ENCODE data around the gene WDR33. TPM values are rescaled to one million over a fixed set of nuclear protein-coding genes. Genes with fewer than 3 reads are reported as not detected.

WDR33 gene
- total and polyA plus RNA-seq, 2 of the 13 experiments (the other 11 are each of a cell fraction or from before 2014, with no cell fraction given) = 54.9 to 78.2 TPM

- TF ChIP-seq EP300 (IDR thresholded peaks at IDR 0.05; ENCODE audit: low read depth in 2 of 2, low read length in 2 of 2) = no peak
- peak; percentile 43; the same call in 1 of the 2 replicates for TF ChIP-seq EP300 (CRISPR knock-in tag; IDR thresholded peaks at IDR 0.05; ENCODE audit: borderline replicate concordance)
- TF ChIP-seq ZNF432 (CRISPR knock-in tag; IDR thresholded peaks at IDR 0.05; ENCODE audit: borderline replicate concordance) = no peak
- TF ChIP-seq ZNF782 (CRISPR knock-in tag; IDR thresholded peaks at IDR 0.05; ENCODE audit: borderline replicate concordance) = peak; percentile 97; the same call in 1 of the 2 replicates
- TF ChIP-seq ZSCAN9 (CRISPR knock-in tag; IDR thresholded peaks at IDR 0.05; ENCODE audit: borderline replicate concordance) = peak; percentile 96
- peak; percentile 84 for TF ChIP-seq ZNF275 (CRISPR knock-in tag; IDR thresholded peaks at IDR 0.05; ENCODE audit: borderline replicate concordance)
- TF ChIP-seq TARDBP (CRISPR knock-in tag; IDR thresholded peaks at IDR 0.05) = peak; percentile 97
- TF ChIP-seq HDAC2 (CRISPR knock-in tag; IDR thresholded peaks at IDR 0.05) = peak; percentile 89
- TF ChIP-seq ZZZ3 (CRISPR knock-in tag; IDR thresholded peaks at IDR 0.05; ENCODE audit: borderline replicate concordance) = peak; percentile 84; the same call in 1 of the 2 replicates
- peak; percentile 56; the same call in 1 of the 2 replicates for TF ChIP-seq ETV5 (CRISPR knock-in tag; IDR thresholded peaks at IDR 0.05; ENCODE audit: borderline replicate concordance)
- TF ChIP-seq, protein P1, sequence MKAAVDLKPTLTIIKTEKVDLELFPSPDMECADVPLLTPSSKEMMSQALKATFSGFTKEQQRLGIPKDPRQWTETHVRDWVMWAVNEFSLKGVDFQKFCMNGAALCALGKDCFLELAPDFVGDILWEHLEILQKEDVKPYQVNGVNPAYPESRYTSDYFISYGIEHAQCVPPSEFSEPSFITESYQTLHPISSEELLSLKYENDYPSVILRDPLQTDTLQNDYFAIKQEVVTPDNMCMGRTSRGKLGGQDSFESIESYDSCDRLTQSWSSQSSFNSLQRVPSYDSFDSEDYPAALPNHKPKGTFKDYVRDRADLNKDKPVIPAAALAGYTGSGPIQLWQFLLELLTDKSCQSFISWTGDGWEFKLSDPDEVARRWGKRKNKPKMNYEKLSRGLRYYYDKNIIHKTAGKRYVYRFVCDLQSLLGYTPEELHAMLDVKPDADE (CRISPR knock-in tag; IDR thresholded peaks at IDR 0.05) = peak; percentile 31; the same call in 1 of the 2 replicates
- TF ChIP-seq ARNTL (CRISPR knock-in tag; IDR thresholded peaks at IDR 0.05) = peak; percentile 78
- peak; percentile 85 for TF ChIP-seq ERF (CRISPR knock-in tag; IDR thresholded peaks at IDR 0.05)
- TF ChIP-seq, protein P2, sequence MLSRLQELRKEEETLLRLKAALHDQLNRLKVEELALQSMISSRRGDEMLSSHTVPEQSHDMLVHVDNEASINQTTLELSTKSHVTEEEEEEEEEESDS (CRISPR knock-in tag; IDR thresholded peaks at IDR 0.05; ENCODE audit: borderline replicate concordance) = peak; percentile 4; the same call in 1 of the 2 replicates
- TF ChIP-seq SOX6 (IDR thresholded peaks at IDR 0.05) = no peak
- TF ChIP-seq SOX6 (CRISPR knock-in tag; IDR thresholded peaks at IDR 0.05) = peak; percentile 75
- TF ChIP-seq SP4 (CRISPR knock-in tag; IDR thresholded peaks at IDR 0.05) = peak; percentile 46; the same call in 1 of the 2 replicates
- TF ChIP-seq TFDP1 (CRISPR knock-in tag; IDR thresholded peaks at IDR 0.05; ENCODE audit: borderline replicate concordance) = peak; percentile 95
- peak; percentile 48 for TF ChIP-seq MNT (IDR thresholded peaks at IDR 0.05)
- TF ChIP-seq ZBTB2 (CRISPR knock-in tag; IDR thresholded peaks at IDR 0.05; ENCODE audit: low read depth) = peak; percentile 70
- 0 out of 2 replicates have a peak, but pooled peaks have one; percentile 41 for TF ChIP-seq ZNF557 (CRISPR knock-in tag; IDR thresholded peaks at IDR 0.05)
These were observed at the start of gene WDR33 (continued) for GRCh38 chr2:127810619-127811396.
